HG03571 (cell line): Measurements from ENCODE around the gene LACTBL1.
"Not testable (repeated sequence)": the region's sequence is repeated elsewhere in the genome, so short reads cannot be mapped to it uniquely, and the experiment has no call there.

ENCODE experiments used
- ATAC-seq: cut with Tn5 transposase; IDR thresholded peaks from one replicate; pipeline ENCODE4 v1.9.1; 2021; ENCODE audit not compliant: unreplicated experiment

LACTBL1 gene

DNA sequence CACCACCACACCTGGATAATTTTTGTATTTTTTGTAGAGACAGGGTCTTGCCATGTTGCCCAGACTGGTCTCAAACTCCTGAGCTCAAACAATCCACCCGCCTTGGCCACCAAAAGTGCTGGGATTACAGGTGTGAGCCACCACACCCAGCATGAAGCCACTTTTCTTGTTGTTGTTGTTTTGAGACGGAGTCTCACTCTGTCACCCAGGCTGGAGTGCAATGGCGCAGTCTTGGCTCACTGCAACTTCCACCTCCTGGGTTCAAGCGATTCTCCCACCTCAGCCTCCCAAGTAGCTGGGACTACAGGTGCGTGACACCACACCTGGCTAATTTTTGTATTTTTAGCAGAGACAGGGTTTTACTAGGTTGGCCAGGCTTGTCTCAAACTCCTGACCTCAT is 27.5 kb downstream of the LACTBL1 start:
- not testable (repeated sequence) for ATAC-seq

DNA sequence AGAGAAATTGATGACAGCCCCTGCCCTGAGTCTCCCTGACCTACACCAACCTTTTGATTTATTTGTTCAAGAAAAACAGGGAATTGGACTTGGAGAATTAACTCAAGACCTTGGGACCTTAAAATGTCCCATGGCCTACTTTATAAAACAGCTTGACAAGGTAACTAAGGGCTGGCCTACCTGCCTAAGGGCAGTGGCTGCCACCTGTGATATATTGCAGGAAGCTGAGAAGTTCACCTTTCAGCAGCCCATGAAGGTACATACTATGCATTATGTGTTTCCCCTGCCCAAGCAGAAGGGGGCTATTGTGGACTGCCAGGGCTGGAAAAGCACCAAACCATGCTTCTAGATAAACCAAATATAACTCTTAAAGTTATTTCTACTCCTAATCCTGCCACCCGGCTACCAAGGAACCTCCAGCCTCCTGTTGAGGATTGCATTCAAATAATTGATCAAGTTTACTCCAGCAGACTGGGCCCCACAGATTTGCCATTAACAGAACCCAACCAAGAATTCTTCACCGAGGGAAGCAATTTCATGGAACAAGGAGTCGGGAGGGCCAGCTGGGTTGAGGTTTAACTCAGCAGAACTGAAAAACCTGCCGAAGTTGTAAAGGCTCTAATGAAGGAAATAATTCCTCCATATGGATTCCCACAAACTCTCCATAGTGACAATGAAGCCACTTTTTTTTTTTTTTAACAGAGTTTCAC is 28.2 kb downstream of the LACTBL1 start:
- ATAC-seq: no peak

DNA sequence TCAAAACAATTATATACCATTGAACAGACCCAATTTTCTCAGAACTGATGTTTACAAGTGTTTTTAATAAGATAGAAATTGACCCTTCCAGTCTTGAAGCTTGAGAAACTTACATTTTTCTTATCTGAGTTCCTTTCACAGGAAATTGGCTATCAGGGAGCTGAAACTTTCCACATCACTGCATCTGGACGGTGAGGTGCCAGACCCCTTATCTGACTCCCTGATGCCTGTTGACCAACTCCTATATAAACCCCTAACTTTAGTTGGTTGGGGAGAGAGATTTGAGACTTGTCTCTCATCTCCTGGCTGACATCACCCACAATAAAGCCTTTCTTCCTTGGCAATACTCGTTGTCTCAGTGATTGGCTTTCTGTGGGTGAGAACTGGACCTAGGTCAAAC is 31.4 kb downstream of the LACTBL1 start:
- no peak for ATAC-seq

DNA sequence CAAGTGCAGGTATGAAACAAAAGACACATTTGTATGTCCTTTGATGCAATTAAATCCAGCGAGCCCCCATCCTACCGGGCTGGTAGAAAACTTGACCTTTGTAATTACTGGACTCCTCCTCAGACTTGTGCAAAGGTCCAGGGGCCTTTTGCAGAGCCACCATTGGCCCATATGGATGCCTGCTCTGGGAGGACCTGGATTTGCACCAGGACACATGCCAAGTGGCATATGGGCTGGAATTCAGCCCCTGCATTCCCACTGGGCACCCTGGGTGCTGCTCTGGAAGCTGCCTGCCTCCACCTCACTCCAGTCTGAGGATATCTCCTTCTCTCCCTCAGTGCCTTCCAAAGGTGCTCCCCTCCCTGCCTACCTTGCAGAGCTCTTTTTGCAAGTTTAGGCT is 36.0 kb downstream of the LACTBL1 start:
- ATAC-seq: no peak

DNA sequence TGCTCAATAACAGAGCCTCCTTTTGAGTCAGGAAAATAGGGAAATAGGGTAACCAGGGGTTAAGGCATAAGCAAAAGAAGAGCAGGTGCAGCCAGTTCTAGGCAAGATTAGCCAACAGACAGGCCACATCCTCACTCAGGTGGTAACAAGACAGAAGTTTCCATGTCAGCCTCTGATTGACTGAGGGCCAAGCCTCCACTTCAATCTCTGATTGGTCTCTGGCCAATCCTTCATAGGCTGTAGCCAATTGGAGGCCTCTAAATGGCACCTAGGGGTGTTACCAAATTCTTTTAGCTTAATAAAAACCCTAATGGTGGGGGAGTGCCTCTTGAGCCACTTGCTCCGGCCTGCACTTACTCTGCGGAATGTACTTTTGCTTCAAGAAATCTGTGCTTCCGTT is 37.2 kb downstream of the LACTBL1 start:
- no peak for ATAC-seq

DNA sequence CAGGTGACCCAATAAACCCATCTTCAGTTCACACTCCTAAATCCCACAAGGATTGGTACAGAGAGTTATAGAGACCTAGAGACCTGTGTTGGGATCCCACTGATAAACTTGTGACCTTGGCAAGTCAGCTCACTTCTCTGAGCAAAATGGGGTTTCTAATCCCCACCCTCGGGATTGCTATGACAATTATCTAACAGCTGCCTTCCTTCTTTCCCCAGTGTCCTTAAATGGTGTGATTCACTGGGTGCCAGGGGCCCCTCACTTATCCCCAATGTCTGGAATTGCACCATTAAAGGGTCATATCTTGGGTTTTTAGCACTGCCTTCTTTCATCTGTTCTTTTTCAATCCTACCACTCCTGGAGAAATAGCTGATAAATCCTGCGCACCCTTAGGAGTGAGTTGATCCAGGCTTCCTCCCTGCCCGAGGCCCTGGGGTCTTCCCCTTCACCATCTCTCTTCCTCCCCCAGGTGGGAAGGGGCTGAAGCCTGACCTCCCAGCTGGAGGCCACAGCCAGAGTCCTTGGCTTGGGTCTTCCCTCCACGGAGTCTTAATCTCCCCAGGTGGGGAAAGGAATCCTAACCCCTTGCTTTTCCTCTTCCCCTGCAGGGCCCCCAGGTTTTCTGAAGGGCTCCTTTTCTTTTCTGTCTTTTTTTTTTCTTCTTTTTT is 39.7 kb downstream of the LACTBL1 start:
- no peak for ATAC-seq

DNA sequence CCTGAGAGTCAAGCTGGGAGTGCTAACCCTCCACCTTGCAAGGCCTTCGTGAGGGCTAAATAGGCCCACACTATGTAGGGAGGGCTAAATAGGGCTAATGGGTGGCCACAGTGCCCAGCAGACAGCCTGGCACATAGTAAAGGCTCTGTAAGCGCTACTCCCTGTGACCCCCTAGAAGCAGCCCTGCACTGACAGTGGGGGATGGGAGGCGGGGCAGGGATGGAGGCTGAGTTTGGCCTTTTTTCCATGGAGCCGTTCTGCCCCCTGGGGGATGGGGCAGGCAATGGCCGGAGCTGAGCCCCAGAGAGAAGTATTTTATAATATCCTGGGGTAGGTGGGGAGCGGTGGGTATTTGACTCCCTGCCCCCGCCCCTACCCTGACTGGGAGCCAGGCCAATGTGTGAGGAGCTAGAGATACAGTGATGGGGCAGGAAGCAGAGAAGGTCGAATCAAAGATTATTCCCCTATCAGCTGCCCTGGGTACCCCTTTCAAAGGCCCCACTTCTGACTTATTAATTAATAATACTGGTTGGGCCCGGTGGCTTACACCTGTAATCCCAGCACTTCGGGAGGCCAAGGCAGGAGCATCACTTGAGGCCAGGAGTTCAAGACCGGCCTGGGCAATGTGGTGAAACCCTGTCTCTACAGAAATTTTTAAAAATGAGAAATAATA is 42.3 kb downstream of the LACTBL1 start:
- no peak for ATAC-seq

DNA sequence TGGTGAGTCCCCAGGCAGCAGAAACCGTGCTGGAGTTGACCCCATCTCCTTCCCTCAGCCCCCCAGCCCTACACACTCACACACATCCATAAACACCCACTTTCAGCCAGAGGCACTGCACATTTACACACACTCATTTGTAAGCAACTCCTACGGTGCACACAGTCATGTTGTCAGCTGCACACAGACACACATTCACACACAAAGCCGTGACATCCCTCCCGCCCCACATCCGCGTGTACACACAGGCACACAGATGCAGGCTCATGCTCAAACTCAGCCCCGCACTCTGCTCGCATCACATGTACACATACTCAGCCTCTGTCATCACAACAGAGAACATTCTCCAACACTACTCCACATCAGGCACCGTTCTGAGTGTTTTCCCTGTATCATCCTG is 47.6 kb downstream of the LACTBL1 start:
- no peak for ATAC-seq

DNA sequence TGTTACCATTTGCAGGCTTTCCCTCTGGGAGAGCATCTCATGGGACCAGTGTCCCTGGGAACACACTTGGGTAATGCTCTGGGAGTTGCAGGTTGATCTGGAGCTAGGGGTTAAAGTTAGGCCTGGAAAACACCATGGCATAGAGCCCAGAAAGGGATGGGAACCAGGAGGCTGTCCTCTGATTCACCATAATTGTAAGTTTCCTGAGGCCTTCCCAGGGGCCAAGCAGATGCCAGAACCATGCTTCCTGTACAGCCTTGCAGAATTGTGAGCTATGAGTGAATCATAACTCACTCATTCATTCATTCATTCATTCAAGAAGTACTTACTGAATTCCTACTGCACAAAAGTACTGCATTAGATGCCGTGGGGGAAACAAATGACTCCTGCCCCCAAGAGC is 50.0 kb downstream of the LACTBL1 start:
- no peak for ATAC-seq

DNA sequence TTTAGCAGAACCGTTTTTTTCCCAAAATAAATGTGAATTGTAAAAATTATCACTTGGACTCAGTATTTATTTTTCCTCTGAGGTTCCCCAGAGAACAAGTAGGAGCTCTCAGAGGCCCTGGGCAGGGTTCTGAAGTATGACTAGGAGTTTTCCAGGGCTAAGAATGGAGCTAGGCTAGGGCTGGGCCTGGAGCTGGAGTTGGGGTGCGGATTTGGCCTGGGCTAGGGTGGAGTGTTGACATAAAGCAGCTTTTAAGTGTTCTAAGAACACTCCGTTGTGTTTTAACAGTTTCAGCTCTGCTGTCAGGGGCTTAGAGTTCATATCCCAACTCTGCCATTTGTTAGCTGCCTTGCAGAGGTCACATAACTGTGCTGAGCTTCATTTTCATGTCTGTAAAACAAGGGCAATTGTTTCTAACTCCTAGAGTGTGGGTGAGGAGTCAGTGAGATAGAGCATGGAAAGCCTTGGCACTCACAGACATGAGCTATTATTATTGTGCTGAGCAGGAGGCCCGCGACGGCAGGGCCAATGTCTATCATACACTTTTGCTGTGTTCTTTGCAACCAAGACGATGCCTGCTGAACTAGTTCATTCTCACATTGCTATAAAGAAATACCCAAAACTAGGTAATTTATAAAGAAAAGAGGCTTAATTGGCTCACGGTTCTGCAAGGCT is 51.1 kb downstream of the LACTBL1 start:
- no peak for ATAC-seq

DNA sequence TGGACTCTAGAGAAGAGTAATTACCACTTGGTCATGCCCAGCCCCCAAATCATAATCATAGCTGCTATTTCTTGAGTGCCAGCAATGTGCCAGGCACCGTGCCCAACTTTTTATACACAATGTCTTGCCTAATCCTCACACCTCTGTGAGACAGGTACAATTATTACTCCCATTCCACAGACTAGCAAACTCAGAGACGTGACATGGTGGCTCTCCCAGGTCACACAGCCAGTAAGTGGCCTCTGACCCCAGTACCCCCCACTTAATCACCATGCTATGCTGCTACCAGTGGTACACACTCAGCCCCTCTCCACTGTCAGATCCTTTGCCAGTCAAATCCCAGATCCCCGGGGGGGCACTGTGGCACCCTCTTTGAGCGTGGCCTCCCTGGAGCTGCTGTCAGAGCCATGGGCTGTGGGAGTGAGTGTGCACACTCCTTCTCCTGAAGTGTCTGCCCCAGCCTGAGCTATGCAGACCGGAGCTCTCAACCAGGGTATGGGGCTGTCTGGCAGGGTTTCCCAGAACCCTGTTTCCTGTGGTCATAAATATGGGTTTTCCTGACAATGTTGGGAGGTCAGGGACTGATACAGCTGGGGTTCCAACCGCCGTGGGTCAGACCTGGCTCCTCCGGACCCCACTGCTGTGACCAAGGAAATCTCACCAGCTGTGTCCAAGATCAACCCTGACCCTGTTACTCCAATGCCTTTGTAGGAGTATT is 51.8 kb downstream of the LACTBL1 start:
- ATAC-seq: no peak

DNA sequence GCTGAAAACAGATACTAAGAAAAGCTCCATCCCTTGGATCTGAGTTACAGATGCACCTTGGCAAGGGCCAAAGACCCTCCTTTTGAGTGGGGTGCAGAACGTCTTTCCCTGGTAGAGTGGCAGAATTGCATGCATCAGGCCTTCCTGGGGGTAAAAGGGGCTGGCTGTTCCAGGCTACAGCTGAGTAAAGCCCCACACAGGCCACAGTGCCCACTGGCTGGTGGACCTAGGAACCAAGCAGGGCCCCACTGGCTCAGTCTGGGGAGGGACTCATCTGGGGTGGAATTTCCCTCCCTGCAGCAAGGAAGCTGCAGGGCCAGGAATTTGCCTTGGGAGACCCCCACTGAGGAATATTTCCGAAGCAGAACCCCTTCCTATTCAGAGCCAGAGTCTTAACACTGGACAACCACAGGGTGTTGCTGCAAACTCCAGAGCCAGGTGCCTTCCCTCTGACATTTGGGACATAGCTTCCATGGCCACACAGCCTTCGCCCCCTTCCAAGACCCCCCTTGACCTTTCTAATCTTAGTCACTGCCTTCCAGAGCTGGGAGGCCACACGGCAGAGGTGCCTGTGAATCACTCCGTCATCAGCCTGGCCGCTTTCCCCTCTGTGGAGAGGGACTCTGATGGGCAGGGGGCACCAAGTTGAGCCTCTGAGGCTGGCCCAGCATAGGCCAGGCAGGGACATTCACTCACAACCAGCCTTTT is 52.5 kb downstream of the LACTBL1 start:
- ATAC-seq: no peak

DNA sequence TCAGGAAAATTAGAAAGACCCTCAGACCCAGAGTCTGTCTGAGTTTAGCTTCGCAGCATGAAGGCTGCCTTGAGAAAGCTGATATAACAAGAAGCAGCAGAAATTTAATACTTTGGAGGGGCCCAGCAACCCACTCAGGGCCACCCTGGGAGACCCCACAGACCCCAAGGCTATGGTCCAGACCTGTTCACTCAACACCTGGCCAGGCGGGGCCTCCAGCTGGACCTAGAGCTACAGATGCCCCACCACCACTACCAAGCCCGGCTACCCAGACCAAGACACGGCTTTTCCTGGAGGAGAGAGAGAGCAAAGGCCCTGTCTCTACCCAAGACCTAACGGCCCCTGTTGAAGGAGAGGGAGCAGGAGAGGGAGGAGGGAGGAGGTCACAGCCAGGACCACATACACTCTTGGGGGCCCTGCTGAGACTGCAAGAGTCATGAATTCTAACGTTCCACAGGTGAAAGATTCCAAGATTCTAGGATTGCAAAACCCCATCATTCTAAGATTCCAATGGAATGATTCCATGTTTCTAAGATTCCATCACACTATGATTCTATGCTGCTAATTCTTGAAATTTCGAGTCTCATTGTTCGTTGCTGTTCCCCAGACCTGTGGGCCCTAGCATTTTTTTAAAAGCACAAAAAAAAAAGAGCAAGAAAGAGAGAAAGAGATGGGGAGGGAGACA is 53.2 kb downstream of the LACTBL1 start:
- no peak for ATAC-seq

DNA sequence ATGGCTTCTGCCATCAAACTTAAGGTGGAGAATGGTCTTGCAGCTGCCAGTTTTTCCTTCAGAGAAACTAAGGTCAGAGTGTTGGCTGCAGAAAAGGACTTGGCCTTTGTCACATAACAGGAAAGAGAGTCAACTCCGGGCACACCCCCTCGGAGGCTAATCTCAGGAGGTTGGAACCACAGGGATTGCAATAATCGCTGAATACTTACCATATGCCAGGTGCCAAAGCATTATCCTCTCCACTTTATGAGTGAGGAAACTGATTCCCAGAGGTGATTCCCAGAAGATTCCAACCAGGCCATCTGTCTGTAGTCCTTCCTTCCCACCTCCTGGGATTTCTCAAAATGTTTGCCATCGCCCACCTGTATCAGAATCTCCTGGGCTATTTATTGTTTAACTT is 54.0 kb downstream of the LACTBL1 start:
- no peak for ATAC-seq

DNA sequence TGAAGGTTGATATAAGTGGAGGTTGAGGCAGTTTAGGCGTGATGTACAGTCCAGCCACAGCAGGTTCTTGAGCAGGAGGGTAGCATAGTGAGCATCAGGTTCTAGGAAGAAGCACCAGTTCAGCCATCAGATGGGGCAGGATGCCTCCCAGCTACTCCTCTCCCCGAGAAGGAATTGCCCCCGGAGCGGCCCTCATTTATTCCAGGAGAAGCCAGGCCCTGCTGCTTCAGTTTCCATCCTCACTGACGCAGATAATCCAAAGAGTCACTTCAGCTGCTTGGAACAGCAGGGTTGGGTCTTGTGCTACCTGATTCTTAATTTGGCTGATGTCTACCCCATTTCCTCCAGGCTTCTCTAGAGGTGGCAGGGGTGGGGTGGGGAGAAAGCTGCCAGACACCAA is 54.7 kb downstream of the LACTBL1 start:
- no peak for ATAC-seq

DNA sequence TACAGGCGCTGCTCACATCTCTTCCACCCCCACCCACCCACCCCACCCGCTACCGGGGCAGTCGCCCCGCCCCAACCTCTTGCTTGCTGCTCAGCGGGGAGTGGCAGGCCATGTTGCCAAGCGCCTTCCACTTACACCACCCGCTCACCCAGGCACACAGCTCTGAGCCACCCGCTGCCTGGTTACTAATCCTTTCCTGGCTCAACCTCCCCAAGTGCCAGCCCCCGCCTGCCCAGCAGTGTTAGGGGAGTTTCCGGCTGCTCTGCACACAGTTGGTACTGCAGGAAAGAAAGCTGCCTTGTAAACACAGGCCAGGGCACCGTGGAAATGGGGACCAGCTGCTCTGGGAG is 56.2 kb downstream of the LACTBL1 start:
- ATAC-seq: no peak

DNA sequence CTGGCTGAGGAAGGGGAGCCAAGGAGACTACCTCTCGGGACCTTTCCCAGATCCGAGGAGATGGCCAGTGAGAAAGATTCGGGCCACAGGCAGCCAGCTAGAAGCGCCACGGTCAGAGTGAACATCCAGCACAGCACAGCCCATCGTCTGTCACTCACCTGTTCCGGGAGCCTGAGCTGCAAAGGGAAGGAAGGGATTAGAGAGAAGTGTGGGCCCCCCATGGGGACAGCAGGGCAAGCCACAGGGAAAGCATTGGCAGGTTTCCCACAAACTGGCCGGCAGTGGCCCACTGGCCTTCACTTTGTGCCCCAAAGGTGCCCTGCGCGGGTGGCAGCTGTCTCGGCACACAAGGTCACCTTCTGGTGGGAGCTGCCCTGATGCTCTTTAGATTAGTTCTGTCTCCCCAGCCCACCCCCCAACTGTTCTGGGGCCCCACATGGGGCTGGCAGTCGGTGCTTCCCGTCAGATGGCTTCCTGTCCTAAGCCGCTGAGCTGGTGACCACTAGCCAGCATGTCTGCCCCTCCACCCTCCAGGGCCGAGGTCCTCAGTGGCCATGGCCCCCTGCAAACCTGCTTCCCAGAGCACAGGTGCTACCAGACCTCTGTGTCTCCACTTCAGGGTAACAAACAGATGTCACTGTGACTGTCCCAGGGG is 56.7 kb downstream of the LACTBL1 start:
- no peak for ATAC-seq

DNA sequence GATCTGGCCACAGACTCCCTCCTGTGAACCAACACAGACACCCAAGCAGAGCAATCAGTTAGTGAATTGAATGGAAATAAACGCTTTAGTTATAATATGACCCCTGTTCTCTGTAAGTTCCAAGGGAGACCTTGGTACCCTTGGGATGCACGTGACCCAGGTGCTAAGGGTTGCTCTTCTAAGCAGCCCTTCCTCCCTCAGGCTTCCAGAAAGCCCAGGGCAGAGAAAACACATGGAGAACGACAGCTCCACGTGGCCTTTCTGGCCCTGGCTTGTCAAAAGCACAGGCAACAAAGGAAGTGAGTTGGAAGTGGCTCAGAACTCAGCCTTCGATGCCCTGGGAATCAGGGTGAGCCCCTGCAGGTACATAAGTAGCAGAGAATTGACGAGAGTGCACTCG is 57.4 kb downstream of the LACTBL1 start:
- ATAC-seq: no peak

DNA sequence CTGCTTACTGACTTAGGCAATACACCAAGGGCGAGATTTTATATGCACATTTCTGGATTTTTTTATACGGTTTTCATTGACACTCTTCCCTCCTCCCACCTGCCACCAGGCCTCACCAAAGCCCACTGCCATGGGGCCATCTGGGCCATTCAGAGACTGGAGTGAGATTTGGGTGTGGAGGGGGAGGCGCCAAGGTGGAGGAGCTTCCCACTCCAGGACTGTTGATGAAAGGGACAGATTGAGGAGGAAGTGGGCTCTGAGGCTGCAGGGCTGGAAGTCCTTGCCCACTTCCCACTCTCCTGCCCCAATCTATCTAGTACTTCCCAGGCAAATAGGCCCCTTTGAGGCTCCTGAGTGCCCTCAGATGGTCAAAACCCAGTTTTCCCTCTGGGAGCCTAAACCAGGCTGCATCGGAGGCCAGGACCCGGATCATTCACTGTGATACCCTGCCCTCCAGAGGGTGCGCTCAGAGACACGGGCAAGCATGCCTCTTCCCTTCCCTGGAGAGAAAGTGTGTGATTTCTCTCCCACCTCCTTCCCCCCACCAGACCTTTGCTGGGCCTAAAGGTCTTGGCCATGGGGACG is 57.9 kb downstream of the LACTBL1 start:
- ATAC-seq: no peak
